Skeletal muscle tissue (tissue), 4 donors: ENCODE data around the gene DLG4. TPM values are rescaled to one million over a fixed set of nuclear protein-coding genes. Genes with fewer than 3 reads are reported as not detected.
"Not testable (repeated sequence)": the region's sequence is repeated elsewhere in the genome, so short reads cannot be mapped to it uniquely, and the experiment has no call there.

Experiments
- H3K27ac ChIP-seq: one replicate; pipeline ENCODE4 v1.7.0; 2013; ENCODE audit warnings: mild to moderate bottlenecking, low read depth, low read length, inconsistent platforms
- H3K27me3 ChIP-seq, 3 donors: one replicate each; pipeline ENCODE4 v1.7.0; 2013; ENCODE audit warnings: low read length in 3 of 3; ENCODE audit not compliant: control insufficient read depth in 3 of 3, insufficient read depth in 3 of 3
- H3K36me3 ChIP-seq, 3 donors: one replicate each; pipeline ENCODE4 v1.7.0; 2013; ENCODE audit warnings: low read length in 3 of 3; ENCODE audit not compliant: control insufficient read depth in 3 of 3, insufficient read depth in 3 of 3
- H3K4me1 ChIP-seq, 3 donors: one replicate each; pipeline ENCODE4 v1.7.0; 2013; ENCODE audit warnings: low read length in 3 of 3, mild to moderate bottlenecking in 3 of 3; ENCODE audit not compliant: control insufficient read depth in 3 of 3, insufficient read depth in 3 of 3
- H3K4me3 ChIP-seq, 3 donors: one replicate each; pipeline ENCODE4 v1.7.0; 2013; ENCODE audit warnings: low read length in 3 of 3
- H3K9ac ChIP-seq, 3 donors: one replicate each; pipeline ENCODE4 v1.7.0; 2013; ENCODE audit warnings: low read length in 3 of 3, mild to moderate bottlenecking in 3 of 3, moderate library complexity in 2 of 3, low read depth in 1 of 3
- H3K9me3 ChIP-seq, 3 donors: one replicate each; pipeline ENCODE4 v1.7.0; 2013; ENCODE audit warnings: low read length in 3 of 3; ENCODE audit not compliant: control insufficient read depth in 3 of 3
- total RNA-seq: library from RNA; depleted of rRNA; stranded (reverse); fragments of >200 nt; gene quantifications from one replicate; pipeline ENCODE4 v1.2.3, GENCODE V29; 2014
- donor health status: Osteomylitis.

DLG4 gene
- total RNA-seq, 1 donor from 2014 or later: 7.3 TPM

DNA sequence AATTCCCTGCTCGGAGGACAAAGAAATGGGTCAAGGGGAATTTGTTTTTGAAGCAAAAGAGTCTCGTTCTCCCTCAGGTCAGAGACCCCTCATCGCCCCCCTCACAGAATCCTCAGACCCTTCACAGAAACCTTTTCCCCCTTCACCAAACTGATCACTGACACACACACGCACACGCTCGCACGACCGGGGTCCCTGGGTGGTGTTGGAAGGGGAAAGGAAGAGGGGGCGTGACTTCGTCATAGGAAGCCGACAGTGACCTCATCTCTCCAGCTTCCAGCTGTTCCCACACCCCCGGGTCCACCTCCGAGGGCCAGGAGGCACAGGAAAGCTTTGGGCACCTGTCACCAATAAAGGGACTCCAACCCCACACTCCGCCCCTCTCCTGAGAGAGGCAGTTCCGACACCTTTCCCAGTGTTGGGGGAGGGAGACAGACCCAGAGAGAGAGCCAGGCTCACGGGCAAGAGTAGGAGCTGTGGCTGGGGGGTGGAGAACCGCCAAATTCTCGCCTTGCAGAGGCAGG is 41.6 kb downstream of the DLG4 start:
- no peaks in the 10 kb centered on the region for H3K36me3 ChIP-seq
- no peaks in the 10 kb centered on the region for H3K9me3 ChIP-seq
- peaks cover 17 to 19% (median 17%) of the 10 kb centered on the region in 3 donors for H3K4me1 ChIP-seq
- peaks cover 41 to 51% (median 50%) of the 10 kb centered on the region in 3 donors for H3K27me3 ChIP-seq
- no peak overlapping the region for H3K27ac ChIP-seq
- H3K9ac ChIP-seq: peak overlapping the region in 1 of 3 donors; percentile 62
- H3K4me3 ChIP-seq: peak overlapping the region in 2 of 3 donors; percentile 48 to 60

DNA sequence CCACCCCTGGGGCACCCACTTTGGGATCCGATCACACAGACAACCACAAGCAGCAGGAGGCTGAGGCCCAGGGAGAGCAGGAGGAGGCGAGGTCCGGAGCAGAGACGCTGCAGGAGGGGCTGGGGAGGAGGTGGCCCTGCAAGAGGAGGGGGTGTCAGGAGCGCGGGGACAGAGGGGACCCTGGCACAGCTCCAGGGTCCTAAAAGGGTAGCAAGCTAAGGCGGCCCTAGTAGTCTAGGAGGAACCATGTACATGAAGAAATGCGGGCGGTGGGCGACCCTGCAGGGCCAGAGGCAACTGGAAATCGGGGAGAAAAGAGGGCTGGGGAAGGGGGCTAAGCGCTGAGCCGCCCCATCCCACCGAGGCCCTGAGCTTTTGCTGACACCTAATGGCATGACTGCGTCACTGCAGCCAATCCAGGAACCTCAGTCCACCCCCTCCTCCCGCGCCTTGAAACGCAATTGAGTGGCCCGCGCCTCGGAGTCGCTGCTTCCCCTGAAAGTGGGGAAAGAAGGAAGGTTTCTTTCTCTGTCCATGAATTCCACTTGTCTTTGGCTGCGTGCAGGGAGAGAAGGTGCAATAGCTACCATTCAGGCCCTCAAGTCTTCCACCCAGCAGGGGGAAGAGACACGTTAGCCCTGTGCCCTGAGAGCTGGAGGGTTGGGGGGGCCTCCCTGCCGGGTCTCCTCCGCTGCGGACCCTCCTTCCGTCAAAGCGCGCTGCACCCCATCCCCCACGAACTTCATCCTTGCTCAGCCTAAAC is 42.3 kb downstream of the DLG4 start:
- Histone ChIP-seq H3K4me3 (peak overlapping the region; percentile 48 to 60 (median 50)), H3K27ac (no peak overlapping the region), H3K9ac (peak overlapping the region in 1 of 3 donors; percentile 62), H3K27me3 (peaks cover 41 to 54% (median 52%) of the 10 kb centered on the region in 3 donors), H3K9me3 (no peaks in the 10 kb centered on the region), H3K36me3 (no peaks in the 10 kb centered on the region), H3K4me1 (peaks cover 17 to 19% (median 17%) of the 10 kb centered on the region in 3 donors)

DNA sequence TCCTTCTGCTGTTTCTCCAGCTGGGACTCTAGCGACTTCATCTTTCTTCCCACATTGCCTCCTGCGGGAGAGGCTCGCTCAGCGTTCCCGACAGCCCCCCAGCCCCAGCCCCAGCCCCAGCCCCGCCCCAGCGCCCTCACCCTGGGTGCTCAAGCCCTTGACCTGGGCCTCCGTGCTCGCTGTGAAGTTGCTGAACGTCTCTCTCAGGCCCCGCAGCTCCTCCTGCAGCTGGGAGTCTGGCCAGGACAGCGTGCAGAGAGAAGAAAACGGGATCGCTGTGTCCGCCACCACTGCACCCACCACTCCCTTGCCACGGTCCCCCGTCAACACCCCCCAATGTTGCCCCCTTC is 42.8 kb downstream of the DLG4 start:
- H3K36me3 ChIP-seq: no peaks in the 10 kb centered on the region
- no peak overlapping the region for H3K9ac ChIP-seq
- peaks cover 41 to 54% (median 52%) of the 10 kb centered on the region in 3 donors for H3K27me3 ChIP-seq
- H3K4me3 ChIP-seq: no peak overlapping the region
- H3K9me3 ChIP-seq: no peaks in the 10 kb centered on the region
- H3K4me1 ChIP-seq: peaks cover 17 to 19% (median 17%) of the 10 kb centered on the region in 3 donors
- H3K27ac ChIP-seq: no peak overlapping the region

DNA sequence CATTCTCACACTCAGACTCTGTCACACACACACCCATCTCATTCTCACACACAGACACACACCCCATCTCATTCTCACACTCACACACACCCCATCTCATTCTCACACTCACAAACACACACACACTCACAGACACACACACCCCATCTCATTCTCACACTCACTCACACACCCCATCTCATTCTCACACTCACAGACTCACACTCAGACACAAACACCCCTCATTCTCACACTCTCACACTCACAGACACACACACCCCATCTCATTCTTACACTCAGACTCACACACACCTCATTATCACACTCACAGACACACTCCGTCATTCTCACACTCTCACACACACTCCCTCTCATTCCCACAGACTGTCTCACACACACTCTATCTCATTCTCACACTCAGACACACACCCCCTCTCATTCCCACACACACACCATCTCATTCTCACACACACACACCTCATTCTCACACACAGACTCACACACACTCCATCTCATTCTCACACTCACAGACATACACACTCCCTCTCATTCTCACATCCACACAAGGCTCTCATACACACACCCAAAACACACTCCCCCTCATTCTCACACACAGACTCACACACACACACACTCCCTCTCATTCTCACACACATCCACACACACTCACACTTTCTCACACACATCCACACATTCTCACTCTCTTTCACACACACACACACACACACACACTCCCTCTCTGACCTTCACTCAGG is 43.4 kb downstream of the DLG4 start:
- no peak overlapping the region for H3K4me3 ChIP-seq
- no peak overlapping the region for H3K27ac ChIP-seq
- H3K9ac ChIP-seq: no peak overlapping the region
- no peaks in the 10 kb centered on the region for H3K36me3 ChIP-seq
- H3K4me1 ChIP-seq: peaks cover 17 to 19% (median 17%) of the 10 kb centered on the region in 3 donors
- H3K27me3 ChIP-seq: peaks cover 41 to 54% (median 52%) of the 10 kb centered on the region in 3 donors
- no peaks in the 10 kb centered on the region for H3K9me3 ChIP-seq

DNA sequence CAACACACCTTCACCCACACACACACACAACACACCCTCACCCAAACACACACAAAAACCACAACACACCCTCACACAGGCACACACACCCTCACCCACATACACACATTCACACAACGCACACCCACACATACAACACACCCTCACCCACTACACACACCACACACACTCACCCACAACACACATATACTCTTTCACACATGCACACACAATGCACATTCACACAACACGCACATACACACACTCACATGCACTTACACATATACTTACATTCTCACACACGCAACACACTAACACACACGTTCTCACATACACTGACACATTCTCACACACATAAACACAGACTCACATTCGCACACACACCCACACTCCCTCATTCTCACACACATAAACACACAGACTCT is 44.3 kb downstream of the DLG4 start:
- peaks cover 41 to 54% (median 52%) of the 10 kb centered on the region in 3 donors for H3K27me3 ChIP-seq
- no peak overlapping the region for H3K4me3 ChIP-seq
- no peak overlapping the region for H3K9ac ChIP-seq
- H3K27ac ChIP-seq: no peak overlapping the region
- H3K9me3 ChIP-seq: no peaks in the 10 kb centered on the region
- peaks cover 17 to 19% (median 17%) of the 10 kb centered on the region in 3 donors for H3K4me1 ChIP-seq
- H3K36me3 ChIP-seq: no peaks in the 10 kb centered on the region

DNA sequence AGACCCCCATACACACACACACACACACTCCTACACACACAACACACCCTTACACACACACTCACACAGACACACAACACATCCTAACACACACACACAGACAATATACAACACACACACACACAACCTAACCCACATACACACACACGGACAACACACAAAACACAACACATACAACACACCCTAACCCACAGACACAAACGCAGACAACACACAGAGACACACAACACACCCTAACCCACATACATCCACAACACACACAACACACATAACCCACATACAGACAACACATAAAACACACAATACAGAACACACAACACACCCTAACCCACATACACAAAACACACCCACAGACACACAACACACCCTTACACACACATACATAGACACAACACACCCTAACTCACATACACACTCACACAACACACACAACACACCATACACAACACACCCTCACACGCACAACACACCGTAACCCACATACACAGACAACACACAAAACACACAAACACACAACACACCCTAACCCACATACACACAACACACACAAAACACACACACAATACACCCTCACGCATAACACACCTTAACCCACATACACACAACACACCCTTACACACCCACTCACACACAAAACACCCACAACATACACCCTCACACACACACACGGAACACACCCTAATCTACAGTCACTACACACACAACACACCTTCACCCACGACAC is 44.9 kb downstream of the DLG4 start:
- Histone ChIP-seq H3K27ac (no peak overlapping the region), H3K4me1 (peaks cover 17 to 19% (median 17%) of the 10 kb centered on the region in 3 donors), H3K9ac (peak overlapping the region in 1 of 3 donors; percentile 27), H3K36me3 (no peaks in the 10 kb centered on the region), H3K9me3 (no peaks in the 10 kb centered on the region), H3K4me3 (no peak overlapping the region), H3K27me3 (peaks cover 41 to 54% (median 50%) of the 10 kb centered on the region in 3 donors)

DNA sequence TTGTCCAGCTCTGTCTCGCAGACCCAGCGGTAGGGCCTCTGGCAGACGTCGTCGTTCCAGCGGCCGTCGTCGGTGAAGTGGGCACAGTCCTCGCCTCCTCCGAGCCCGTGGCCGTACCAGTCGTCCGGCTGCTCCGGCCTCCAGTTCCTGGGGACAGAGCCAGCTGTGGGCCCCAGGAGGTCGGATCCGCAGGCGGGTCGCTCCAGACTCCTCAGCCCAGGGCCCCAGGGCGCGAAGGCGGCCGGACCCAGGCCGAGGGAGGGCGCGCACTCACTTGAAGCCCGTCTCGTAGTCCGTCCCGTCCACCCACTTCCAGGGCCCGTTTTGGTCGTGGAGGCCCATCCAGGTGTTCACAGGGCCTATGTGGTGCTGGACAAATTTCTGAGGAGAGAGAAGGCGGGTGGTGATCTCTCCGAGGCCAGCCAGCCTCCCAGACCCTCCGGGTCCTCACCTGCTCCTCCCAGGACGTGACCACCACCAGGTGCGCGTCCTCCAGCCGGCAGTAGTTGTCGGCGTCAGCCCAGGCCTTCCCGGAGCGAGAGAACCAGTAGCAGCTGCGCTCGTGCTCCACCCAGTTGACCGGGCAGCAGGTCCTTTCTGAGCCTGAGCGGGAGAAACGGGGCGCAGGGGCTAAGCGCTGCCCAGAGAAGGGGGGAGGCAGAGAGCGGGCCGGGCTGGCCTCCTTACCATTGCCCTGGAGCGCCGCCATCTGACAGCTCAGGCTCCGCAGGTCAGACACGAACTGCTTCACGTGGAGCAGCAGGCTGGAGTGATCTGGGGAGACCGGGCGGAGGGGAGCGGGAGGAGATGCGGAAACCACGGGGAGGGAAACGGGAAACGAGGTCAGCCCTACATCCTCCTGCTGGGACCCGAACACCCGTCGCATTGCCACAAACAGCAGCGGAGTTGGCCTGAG is 45.7 kb downstream of the DLG4 start:
- H3K27ac ChIP-seq: no peak overlapping the region
- peak overlapping the region in 2 of 3 donors; percentile 27 to 45 for H3K9ac ChIP-seq
- H3K4me3 ChIP-seq: peak overlapping the region; percentile 6 to 48 (median 38)
- peaks cover 17 to 19% (median 17%) of the 10 kb centered on the region in 3 donors for H3K4me1 ChIP-seq
- H3K27me3 ChIP-seq: peaks cover 39 to 54% (median 48%) of the 10 kb centered on the region in 3 donors
- no peaks in the 10 kb centered on the region for H3K9me3 ChIP-seq
- no peaks in the 10 kb centered on the region for H3K36me3 ChIP-seq

DNA sequence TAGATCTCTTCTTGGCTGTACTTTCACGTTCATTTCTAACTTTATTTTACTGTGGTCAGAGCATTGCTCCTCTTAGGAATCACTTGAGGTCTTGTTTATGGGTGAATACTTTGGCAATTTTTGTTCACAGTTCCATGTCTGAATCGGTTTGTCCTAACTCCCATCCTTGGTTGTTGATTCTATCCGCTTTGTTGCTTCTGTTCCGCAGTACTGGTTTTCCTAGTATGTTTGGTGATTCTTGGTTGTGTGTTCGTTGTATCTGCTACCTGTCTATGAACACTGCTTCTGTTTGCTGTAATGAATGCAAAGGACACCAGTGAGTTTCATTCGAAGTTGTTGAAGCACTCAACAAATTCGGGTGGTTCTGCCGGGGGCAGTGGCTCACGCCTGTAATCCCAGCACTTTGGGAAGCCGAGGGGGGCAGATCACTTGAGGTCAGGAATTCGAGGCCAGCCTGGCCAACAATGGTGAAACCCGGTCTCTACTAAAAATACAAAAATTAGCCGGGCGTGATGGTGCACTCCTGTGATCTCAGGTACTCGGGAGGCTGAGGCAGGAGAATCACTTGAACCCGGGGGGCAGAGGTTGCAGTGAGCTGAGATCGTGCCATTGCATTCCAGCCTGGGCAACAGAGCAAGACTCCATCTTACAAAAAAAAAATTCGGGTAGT is 47.0 kb downstream of the DLG4 start:
- Histone ChIP-seq H3K27me3 (peaks cover 31 to 47% (median 41%) of the 10 kb centered on the region in 3 donors), H3K4me1 (peaks cover 10 to 11% (median 10%) of the 10 kb centered on the region in 3 donors)
- H3K9me3 ChIP-seq, H3K4me3 ChIP-seq, H3K27ac ChIP-seq, H3K36me3 ChIP-seq, H3K9ac ChIP-seq: not testable (repeated sequence)
